22Rv1 (cell line): ENCODE results near the gene GTF2I.
"Not testable (repeated sequence)": the region's sequence is repeated elsewhere in the genome, so short reads cannot be mapped to it uniquely, and the experiment has no call there.

Experiments used
- ZFX ChIP-seq: fragments of 450-650 bp; IDR thresholded peaks from 2 replicates; pipeline ENCODE4 v1.6.1; 2017; ENCODE audit warnings: antibody characterized with exemption, borderline replicate concordance
- TF ChIP-seq, protein P1 (sequence below): fragments of 450-650 bp; IDR thresholded peaks from 2 replicates; pipeline ENCODE4 v1.5.1; 2017; ENCODE audit warnings: mild to moderate bottlenecking

DNA sequence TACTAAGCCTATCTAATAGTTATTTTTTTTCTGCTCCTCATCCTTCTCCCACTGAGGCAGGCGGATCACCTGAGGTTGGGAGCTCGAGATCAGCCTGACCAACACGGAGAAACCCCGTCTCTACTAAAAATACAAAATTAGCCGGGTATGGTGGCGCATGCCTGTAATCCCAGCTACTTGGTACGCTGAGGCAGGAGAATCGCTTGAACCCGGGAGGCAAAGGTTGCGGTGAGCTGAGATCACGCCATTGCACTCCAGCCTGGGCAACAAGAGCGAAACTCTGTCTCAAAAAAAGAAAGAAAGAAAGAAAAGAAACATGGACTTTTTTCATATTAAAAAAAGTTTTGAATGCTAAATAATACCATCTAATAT is 6.4 kb upstream of the GTF2I start:
- TF ChIP-seq, protein P1, sequence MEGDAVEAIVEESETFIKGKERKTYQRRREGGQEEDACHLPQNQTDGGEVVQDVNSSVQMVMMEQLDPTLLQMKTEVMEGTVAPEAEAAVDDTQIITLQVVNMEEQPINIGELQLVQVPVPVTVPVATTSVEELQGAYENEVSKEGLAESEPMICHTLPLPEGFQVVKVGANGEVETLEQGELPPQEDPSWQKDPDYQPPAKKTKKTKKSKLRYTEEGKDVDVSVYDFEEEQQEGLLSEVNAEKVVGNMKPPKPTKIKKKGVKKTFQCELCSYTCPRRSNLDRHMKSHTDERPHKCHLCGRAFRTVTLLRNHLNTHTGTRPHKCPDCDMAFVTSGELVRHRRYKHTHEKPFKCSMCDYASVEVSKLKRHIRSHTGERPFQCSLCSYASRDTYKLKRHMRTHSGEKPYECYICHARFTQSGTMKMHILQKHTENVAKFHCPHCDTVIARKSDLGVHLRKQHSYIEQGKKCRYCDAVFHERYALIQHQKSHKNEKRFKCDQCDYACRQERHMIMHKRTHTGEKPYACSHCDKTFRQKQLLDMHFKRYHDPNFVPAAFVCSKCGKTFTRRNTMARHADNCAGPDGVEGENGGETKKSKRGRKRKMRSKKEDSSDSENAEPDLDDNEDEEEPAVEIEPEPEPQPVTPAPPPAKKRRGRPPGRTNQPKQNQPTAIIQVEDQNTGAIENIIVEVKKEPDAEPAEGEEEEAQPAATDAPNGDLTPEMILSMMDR, result not testable (repeated sequence)
- TF ChIP-seq ZFX, result not testable (repeated sequence)
